GM19455 (cell line): ENCODE measurements around the gene RPRD1A.
"Not testable (repeated sequence)": the region's sequence is repeated elsewhere in the genome, so short reads cannot be mapped to it uniquely, and the experiment has no call there.

Experiments
- ATAC-seq: cut with Tn5 transposase; IDR thresholded peaks from one replicate; pipeline ENCODE4 v1.9.1; 2021; ENCODE audit not compliant: unreplicated experiment

The RPRD1A gene

DNA sequence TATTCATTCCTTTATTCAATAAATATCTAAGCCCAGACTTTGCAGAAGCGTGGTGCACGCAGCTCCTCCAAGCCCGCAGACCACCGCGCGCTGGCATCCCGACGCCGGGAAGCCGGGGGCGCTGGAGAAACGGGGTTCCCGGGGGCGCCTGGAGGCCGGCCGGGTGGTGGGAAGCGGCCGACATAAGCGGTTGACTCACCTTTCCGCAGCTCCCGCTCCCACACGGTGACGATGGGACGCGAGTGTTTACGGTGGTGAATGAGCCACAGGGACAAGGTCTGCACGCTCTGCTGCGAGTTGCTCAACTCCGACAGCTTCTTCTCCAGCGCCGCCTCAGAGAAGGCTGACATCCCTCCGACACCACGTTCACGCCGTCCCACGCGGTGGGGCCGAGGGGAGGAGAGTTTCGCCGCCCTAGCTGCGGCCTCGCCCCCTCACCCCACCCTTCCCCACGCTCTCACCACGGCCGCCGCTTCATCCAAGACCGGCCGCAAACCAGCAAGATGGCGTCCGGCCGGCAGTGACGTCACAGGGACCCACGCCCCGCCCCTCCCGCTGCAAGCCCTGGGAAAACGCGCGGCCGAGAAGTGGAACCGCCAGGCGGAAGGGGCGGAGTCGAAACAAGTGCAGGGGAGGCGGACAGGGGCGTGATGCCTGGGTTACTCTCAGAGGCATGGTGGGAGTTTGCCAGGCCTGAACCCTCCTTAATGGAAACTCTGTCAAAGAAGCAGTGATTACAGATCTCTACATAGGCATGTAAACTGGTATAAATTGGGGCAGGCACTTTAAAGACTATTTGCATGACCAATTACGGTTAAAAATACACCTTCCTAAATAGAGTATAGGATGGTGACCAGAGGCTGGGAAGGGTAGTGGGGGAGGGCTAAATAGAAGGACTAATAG is at the start of gene RPRD1A:
RPRD1A (minus strand) TSS at position 505 of the 903 bp plus-strand sequence; CDS start at position 350, 155 bp downstream.
- ATAC-seq, result peak; percentile 95

GRCh38 chr18:36116771-36117170 is 49.4 kb upstream of the RPRD1A start:
- ATAC-seq, result not testable (repeated sequence)

- ATAC-seq, result no peak
Measured at GRCh38 chr18:36114738-36115137, 47.4 kb upstream of the RPRD1A start.

DNA sequence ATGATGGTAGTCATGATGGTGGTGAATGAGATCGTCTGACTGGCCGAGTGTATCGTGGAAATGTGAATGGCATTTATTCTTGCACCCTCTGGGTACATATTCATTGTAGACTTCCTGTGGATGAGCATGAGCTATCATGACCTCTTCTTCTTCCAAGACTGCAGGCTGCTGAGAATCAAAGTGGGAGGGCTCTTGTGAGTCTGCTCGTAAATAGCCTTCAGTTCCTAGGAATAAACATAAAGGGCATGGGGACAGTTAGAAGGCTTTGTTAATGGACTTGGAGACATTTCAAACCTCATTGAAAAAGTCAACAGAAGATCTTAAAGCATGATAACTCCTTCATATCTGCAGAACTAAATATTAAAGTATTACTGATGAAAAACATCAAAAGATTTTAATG is 46.9 kb upstream of the RPRD1A start:
- no peak for ATAC-seq

- no peak for ATAC-seq
Measured at GRCh38 chr18:36112302-36112701, 44.9 kb upstream of the RPRD1A start.

DNA sequence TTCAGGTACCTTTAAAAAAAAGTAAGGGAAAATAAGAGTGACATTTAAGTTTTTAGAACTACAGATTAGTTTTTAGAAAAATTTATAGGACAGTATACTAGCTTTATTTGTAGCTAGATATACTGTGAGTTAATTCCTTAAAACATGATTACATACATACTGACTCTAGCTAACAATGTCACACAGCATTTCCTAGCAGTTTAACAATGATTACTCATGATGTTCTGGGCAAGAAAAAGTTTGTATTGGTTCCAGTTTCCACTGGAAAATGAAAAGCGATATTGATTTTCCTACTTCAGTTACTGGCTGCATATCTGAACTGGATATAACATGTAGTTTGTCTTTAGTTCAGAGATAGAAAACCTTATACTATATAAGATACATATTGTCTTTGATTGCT is 42.4 kb upstream of the RPRD1A start:
- ATAC-seq, result no peak

DNA sequence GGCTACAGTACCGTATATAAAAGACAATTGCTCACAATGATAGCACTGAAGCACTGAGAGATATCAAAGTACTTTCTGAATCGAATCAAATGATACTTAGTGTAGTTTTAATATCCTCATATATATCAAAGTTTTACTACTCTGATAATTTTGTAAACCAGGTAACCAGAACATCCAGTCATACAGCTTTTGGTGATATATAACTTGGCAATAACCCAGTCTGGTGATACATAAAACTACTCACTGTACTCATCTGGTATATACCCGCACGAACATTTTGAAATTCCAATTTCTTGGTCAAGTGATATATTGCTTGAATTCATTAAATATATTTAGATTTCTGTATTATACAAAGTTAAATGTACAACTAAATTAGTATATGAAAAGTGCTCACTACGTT is 41.2 kb upstream of the RPRD1A start:
- ATAC-seq, result no peak

GRCh38 chr18:36108196-36108595 is 40.8 kb upstream of the RPRD1A start:
- ATAC-seq, result no peak

DNA sequence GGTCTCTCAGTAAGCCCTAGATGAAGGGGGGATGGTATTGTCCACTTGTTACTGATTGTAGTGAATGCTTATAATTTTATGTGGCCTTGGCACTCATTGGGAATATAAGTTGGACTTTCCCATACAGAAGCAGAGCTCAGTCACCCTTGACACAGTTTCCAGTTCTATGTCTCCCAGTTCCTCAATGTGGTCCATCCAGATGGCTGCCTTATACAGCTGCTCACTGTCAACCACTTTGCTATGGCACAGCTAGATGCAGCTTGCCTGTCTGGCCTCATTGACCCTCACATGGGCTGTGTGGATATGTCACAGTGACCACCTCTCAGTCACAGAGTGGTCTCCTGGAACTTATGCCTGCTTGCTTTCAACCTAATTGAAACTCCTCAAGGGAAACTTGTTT is 40.1 kb upstream of the RPRD1A start:
- ATAC-seq, result no peak

- no peak for ATAC-seq
Measured at GRCh38 chr18:36104749-36105148, 37.4 kb upstream of the RPRD1A start.

DNA sequence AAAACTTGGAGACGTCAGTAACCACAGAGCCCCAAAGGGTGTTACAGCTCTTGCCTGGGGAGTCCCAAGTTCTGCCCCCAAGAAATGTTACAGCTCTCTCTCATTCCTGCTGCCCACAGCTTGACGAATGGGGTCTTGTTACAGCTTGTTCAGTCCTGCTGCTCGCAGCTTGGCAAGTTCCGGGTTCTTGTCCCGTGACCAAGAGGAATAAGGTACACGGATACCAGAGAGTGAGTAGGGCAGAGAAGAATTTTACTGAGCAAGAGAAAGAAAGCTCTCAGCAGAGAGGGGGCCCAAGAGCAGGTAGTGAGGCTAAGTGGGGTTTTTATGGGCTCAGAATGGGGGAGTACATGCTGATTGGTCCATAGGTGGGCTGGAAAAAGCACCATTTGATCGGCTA is 34.6 kb upstream of the RPRD1A start:
- no peak for ATAC-seq

- ATAC-seq, result no peak
Measured at GRCh38 chr18:36099311-36099710, 32.0 kb upstream of the RPRD1A start.

- ATAC-seq, result no peak
Measured at GRCh38 chr18:36096955-36097354, 29.6 kb upstream of the RPRD1A start.

DNA sequence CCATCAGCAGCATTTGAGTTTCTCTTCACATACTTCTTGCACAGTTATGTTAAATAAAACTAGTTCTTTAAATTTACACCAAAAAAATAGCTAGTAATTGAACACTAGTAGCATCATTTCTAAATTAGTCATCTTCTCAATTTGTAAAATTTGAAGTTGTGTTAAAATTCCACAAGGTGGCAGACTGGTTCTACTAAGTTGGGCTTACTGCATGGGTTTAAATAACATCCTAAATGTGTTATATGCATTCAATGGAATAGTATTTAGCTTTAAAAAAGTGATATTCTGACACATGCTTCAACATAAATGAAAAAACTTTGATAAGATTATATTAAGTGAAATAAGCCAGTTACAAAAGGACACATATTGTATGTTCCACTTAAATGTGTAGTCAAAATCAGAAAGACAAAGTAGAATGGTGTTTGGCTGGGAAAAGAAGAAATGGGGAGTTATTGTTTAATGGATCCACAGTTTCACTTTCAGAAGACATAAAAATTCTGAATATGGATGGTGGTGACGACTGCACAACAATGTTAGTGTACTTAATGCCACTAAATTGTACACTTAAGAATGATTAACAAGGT is 28.7 kb upstream of the RPRD1A start:
- ATAC-seq, result no peak

- no peak for ATAC-seq
Measured at GRCh38 chr18:36094431-36094830, 27.1 kb upstream of the RPRD1A start.

DNA sequence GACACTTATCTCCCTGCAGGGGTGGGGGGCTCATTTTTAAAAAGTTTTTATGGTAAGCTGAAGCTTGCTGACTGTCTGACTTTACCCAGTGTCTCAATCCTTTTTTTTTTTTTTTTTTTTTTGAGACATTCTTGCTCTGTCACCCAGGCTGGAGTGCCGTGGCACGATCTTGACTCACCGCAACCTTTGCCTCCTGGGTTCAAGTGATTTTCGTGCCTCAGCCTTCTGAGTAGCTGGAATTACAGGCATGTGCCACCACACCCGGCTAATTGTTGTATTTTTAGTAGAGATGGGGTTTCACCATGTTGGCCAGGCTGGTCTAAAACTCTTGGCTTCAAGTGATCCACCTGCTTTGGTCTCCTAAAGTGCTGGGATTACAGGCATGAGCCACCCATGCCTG is 24.8 kb upstream of the RPRD1A start:
- not testable (repeated sequence) for ATAC-seq

DNA sequence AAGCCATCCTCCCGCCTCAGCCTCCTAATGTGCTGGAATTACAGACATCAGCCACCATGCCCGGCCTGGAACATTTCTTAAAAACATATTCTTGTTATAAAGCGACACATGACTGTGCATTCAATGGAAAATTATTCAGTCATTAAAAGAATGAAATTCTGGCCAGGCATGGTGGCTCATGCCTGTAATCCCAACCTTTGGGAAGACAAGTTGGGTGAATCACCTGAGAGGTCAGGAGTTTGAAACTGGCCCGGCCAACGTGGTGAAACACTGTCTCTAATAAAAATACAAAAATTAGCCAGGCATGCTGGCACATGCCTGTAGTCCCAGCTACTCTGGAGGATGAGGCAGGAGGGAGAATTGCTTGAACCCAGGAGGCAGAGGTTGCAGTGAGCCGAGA is 21.6 kb upstream of the RPRD1A start:
- ATAC-seq, result no peak

- ATAC-seq, result no peak
Measured at GRCh38 chr18:36088256-36088655, 20.9 kb upstream of the RPRD1A start.

- ATAC-seq, result no peak
Measured at GRCh38 chr18:36086186-36086585, 18.8 kb upstream of the RPRD1A start.

GRCh38 chr18:36085195-36085594 is 17.8 kb upstream of the RPRD1A start:
- no peak for ATAC-seq

DNA sequence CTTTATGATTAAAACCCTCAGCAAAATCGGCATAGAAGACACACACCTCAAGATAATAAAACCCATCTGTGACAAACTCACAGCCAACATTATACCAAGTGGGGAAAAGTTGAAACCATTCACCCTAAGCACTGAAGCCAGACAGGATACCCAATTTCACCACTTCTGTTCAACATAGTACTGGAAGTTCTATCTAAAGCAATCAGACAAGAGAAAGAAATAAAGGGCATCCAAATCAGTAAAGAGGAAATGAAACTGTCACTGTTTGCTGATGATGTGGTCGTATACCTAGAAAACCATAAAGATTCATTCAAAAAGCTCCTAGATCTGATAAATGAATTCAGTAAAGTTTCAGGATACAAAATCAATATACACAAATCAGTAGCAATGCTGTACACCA is 16.4 kb upstream of the RPRD1A start:
- no peak for ATAC-seq

DNA sequence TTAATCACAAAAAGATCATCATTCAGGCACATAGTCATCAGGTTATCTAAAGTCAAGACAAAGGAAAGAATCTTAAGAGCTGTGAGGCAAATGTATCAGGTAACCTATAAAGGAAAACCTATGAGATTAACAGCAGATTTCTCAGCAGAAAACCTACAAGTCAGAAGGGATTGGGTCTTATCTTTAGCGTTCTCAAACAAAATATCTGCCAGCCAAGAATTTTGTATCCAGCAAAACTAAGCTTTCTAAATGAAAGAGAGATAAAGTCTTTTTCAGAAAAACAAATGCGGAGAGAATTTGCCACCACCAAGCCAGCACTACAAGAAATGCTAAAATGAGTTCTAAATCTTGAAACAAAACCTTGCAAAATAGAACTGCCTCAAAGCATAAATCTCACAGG is 13.8 kb upstream of the RPRD1A start:
- ATAC-seq, result not testable (repeated sequence)
